HG03066 (cell line): ENCODE data around the gene B4GALT4.

ENCODE experiments used
- ATAC-seq: cut with Tn5 transposase; IDR thresholded peaks from one replicate; pipeline ENCODE4 v1.9.1; 2021; ENCODE audit warnings: low read depth; ENCODE audit not compliant: unreplicated experiment

The B4GALT4 gene

GRCh38 chr3:119238363-119238762 lies 2.3 kb downstream of the B4GALT4 start:
- ATAC-seq, result no peak

- ATAC-seq, result no peak
Measured at GRCh38 chr3:119237299-119237698, 3.4 kb downstream of the B4GALT4 start.

- ATAC-seq, result no peak
Measured at GRCh38 chr3:119236756-119237155, 3.9 kb downstream of the B4GALT4 start.

- ATAC-seq, result no peak
Measured at GRCh38 chr3:119235151-119235550, 5.5 kb downstream of the B4GALT4 start.

- ATAC-seq, result no peak
Measured at GRCh38 chr3:119234610-119235009, 6.1 kb downstream of the B4GALT4 start.

- ATAC-seq, result no peak
Measured at GRCh38 chr3:119230745-119231144, 9.9 kb downstream of the B4GALT4 start.

- ATAC-seq, result no peak
Measured at GRCh38 chr3:119230071-119230470, 10.6 kb downstream of the B4GALT4 start.

GRCh38 chr3:119229190-119229589 lies 11.5 kb downstream of the B4GALT4 start:
- ATAC-seq, result no peak

- no peak for ATAC-seq
Measured at GRCh38 chr3:119228373-119229145, 12.1 kb downstream of the B4GALT4 start.

- ATAC-seq, result no peak
Measured at GRCh38 chr3:119227070-119227850, 13.4 kb downstream of the B4GALT4 start.

- ATAC-seq, result no peak
Measured at GRCh38 chr3:119225121-119225520, 15.6 kb downstream of the B4GALT4 start.

GRCh38 chr3:119223511-119223910 lies 17.2 kb downstream of the B4GALT4 start:
- ATAC-seq, result no peak

GRCh38 chr3:119222391-119222790 lies 18.3 kb downstream of the B4GALT4 start:
- no peak for ATAC-seq

- ATAC-seq, result no peak
Measured at GRCh38 chr3:119221779-119222320, 18.8 kb downstream of the B4GALT4 start.

- no peak for ATAC-seq
Measured at GRCh38 chr3:119220970-119221667, 19.6 kb downstream of the B4GALT4 start.

GRCh38 chr3:119220198-119220597 lies 20.5 kb downstream of the B4GALT4 start:
- ATAC-seq, result no peak

GRCh38 chr3:119219069-119219468 lies 21.6 kb downstream of the B4GALT4 start:
- peak; percentile 97 for ATAC-seq

GRCh38 chr3:119211803-119212202 lies 28.9 kb downstream of the B4GALT4 start:
- no peak for ATAC-seq

- ATAC-seq, result no peak
Measured at GRCh38 chr3:119211193-119211592, 29.5 kb downstream of the B4GALT4 start.

- no peak for ATAC-seq
Measured at GRCh38 chr3:119207512-119207875, 33.2 kb downstream of the B4GALT4 start.
